GM21786 (cell line): ENCODE data around the gene MAPK14.
A peak's percentile ranks its signal among the peaks of the same experiment; 100 is the strongest.
"Not testable (repeated sequence)": the region's sequence is repeated elsewhere in the genome, so short reads cannot be mapped to it uniquely, and the experiment has no call there.

Experiments used
- ATAC-seq: cut with Tn5 transposase; IDR thresholded peaks from one replicate; pipeline ENCODE4 v1.9.1; 2021; ENCODE audit not compliant: unreplicated experiment

The MAPK14 gene

DNA sequence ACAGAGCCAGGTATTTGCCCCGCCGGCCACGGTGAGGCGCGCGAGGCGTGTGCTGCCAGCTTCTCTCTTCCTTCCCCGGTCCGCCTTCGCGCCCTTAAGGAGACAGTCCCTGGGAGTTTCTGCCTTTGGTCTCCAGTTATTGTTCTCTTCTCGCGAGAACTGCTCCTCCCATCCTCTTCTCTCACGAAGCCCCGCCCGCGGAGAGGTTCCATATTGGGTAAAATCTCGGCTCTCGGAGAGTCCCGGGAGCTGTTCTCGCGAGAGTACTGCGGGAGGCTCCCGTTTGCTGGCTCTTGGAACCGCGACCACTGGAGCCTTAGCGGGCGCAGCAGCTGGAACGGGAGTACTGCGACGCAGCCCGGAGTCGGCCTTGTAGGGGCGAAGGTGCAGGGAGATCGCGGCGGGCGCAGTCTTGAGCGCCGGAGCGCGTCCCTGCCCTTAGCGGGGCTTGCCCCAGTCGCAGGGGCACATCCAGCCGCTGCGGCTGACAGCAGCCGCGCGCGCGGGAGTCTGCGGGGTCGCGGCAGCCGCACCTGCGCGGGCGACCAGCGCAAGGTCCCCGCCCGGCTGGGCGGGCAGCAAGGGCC lies at the start of gene MAPK14:
Gene MAPK14 (plus strand): TSS at position 308 of the 587 bp plus-strand sequence. CDS start 350 bp downstream, outside the sequence.
- peak; percentile 80 for ATAC-seq

GRCh38 chr6:35980126-35980525 lies 47.5 kb upstream of the MAPK14 start:
- ATAC-seq = not testable (repeated sequence)

DNA sequence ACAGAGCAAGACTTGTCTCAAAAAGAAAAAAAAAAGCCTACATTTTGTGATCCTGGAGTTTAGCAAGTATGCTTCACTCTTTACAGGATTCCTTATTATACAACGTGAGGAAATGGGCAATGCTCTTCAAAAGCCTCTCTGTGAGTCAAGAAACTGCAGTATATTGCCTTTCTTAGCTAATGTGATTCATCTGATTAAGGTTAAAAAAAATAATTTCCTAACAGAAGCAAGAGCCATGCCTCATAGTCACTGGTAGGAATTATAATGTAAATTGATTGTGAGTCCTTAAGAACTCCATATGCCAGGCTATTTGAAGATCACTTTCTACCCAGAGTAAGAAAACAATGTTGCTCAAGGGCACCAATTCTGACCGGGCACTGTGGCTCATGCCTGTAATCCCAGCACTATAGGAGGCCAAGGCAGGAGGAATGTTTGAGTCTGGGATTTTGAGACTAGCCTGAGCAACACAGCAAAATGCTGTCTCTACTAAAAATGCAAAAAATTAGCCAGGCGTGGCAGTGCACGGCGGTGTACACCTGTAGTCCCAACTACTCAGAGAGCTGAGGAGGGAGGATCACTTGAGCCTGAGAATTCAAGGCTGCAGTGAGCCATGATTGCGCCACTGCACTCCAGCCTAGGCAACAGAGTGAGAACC lies 46.5 kb upstream of the MAPK14 start:
- no peak for ATAC-seq

GRCh38 chr6:35984701-35985100 lies 42.9 kb upstream of the MAPK14 start:
- no peak for ATAC-seq

GRCh38 chr6:35988047-35988446 lies 39.6 kb upstream of the MAPK14 start:
- not testable (repeated sequence) for ATAC-seq

DNA sequence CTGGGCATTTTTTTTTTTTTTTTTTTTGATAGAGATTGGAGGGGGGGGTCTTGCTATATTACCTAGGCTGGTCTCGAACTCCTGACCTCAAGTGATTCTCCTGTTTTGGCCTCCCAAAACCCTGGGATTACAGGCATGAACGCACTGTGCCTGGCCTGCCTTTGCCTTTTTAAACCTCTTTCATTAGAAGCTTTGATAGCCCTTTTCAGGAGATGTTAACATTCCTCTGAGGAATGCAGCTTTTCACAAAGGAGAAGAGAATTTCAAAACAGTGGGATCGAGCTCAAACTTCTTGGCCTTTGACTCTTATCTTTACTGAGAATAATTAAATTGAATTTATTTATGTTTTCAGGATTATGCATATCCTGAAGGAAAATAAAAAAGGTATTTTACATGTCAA lies 34.5 kb upstream of the MAPK14 start:
- ATAC-seq = no peak

GRCh38 chr6:36000451-36000850 lies 27.2 kb upstream of the MAPK14 start:
- no peak for ATAC-seq

DNA sequence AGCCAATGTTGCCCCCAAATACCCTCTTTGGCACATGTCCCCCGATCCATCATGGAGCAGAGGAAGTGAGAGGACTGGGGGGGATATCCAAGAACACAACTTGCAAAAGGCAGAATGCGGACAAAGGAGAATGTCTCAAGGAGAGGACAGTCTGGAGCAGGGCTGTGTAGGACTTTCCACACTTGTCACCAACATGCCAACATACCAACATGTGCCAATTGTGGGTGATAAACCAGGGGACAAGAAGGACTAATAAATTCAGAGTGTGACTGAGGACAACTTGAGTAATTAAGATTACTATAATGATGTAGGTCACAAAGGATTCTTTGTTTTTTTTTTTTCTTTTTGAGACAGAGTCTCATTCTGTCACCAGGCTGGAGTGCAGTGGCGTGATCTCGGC lies 11.9 kb upstream of the MAPK14 start:
- ATAC-seq = no peak

GRCh38 chr6:36018339-36018738 lies 9.3 kb upstream of the MAPK14 start:
- ATAC-seq = no peak

DNA sequence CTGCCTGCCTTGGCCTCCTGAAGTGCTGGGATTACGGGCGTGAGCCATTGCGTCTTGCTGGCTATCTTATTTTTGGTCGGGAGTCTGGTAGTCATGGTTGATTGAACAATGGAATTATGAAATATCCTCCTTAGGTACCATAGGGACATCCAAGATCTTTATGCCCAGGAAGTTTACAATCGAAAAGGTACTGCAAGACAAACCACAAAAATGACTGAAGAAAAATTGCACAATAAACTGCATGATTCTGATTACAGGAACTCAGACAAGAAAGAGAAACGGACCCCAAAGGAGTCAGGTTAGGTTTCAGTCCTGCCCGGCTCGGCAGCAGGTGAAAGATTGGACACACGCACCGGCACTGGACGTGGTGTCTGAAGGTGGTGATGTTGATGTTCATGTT lies 8.4 kb upstream of the MAPK14 start:
- no peak for ATAC-seq

DNA sequence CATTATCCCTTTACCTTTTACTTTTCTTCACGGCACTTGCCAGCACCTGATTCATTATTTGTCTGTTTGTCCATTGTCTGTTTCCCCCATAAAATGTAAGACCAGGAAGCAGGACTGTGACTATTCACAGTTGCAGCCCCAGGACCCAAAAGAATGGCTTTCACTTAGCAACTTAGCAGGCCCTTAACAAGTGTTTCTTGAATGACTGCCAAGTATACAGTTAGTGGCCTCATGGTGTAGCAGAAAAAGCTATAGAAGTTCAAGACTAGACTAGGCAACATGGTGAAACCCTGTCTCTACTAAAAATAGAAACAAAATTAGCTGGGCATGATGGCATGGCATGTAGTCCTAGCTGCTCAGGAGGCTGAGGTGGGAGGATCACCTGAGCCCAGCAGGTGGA lies 7.5 kb upstream of the MAPK14 start:
- ATAC-seq = no peak

DNA sequence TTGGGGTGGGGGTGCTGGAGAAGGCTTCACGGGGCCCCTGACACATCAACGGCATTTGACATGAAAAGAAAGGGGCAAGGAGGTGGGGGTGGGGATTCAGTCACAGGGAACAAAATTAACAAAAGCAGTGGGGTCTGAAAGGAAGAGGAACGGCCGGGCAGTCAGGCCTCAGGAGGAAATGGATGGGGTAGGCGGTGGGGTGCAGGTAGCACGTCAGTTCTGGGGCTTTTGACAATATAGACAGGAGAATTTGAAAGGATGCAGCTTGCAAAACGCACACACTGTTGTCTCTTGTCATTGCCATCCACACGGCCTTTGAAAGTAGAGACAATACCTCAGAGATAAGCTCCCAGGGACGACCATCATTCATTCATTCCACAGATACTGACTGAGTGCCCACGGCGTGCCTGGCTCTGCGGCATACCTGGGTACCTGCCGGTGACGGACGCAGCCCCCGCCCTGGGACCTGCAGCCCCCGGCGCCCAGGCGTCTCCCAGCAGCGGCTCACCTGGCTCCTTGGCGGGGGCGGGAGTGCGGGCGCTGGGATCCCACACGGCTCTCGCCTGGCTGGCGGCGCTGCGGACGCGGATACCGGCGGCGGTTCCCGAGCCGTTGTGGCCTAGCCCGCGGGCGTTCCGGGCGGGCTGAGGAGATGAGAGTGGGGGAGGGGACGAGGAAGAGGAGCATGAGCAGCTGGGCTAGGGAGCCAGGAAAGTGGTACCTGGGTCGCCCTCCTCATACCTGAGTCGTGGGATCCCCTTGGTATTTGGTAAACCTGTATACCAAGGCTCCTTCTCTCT lies 3.4 kb upstream of the MAPK14 start, which contains the start of gene SLC26A8:
Gene SLC26A8 (minus strand): TSS at position 646 of the 800 bp plus-strand sequence. CDS start 4,934 bp downstream, outside the sequence.
- ATAC-seq = no peak

DNA sequence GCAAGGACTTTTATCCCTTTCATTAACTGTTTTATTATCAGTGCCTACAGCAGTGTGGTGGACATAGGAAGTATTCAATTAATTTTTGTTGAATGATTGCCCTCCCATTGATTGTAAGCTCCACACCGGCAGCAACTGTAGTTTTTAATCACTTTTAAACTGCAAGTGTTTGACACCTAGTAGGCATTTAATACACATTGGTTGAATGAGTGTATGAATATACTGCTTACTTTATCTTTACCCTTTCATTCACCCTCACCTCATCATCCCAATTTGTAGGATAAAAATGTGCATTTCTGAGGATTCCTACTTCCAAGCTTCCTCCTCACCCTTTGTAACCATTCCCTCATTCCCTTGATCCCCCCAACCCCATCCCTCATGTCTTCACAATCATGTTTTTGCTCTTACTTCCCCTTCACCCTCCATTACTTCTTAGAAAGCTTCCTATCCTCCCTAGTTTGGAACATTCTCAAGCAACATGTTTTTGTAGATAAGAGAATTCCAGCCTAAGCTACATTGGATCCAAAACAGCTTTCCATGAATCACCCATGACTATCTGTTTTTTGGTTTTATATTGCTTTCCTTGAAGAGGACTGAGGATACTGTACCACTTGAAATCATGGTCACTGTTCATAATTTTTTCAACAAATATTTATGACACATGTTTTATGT lies 2.2 kb upstream of the MAPK14 start:
- ATAC-seq = no peak

- ATAC-seq = no peak
Measured at GRCh38 chr6:36025932-36026327, 1.7 kb upstream of the MAPK14 start.

DNA sequence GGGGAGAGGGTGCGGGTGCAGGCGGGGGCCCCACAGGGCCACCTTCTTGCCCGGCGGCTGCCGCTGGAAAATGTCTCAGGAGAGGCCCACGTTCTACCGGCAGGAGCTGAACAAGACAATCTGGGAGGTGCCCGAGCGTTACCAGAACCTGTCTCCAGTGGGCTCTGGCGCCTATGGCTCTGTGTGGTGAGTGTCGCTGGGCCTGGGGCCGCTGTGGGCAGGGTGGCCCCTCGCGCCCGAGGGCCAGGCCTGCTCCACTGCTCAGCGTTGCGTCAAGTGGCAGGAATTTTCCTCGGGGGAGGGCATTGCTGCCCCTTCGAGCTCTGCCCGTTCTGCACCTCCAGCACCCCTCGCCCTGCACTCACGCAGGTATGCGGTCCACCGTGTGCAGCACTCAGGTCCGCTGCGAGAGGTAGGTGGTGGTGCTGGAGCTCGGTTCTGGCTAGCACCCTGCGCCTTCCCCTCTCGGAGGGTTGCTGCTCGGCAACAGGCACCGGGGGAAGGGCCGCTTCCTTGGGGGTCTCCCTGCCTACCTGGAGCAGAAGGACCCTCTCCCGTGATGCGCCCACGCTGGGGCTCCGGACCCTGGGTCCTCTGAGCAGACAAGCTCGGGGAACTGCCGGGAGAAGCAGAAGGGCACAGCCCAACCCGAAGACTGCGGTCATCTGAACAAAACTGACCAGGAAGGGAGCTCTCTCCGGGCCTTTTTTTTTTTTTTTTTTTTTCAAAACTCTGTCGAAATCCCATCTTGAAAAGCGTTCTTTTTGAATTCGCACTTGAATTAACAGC lies 674 bp downstream of the MAPK14 start:
- peak; percentile 24 for ATAC-seq

DNA sequence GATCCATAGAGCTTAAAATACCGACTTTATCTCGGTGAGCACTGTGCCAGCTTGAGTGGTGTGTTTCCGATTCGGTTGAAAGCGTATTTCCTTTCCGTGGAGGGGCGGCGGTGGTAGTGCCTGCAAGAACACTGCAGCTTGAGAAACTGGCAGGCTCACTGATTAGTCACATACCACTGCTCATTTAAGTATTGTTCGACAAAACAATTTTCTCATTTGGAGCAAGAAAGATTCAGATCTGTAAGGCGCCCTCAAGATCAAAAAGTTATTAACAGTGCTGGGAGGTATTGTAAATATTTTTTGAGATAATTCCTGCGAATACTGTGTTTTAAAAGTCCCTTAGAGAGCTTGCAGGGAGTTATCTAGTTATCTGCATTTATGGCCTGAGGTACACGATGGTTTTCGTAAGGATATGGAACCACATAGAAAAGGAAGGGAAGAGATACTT lies 1.3 kb downstream of the MAPK14 start:
- ATAC-seq = peak; percentile 24

DNA sequence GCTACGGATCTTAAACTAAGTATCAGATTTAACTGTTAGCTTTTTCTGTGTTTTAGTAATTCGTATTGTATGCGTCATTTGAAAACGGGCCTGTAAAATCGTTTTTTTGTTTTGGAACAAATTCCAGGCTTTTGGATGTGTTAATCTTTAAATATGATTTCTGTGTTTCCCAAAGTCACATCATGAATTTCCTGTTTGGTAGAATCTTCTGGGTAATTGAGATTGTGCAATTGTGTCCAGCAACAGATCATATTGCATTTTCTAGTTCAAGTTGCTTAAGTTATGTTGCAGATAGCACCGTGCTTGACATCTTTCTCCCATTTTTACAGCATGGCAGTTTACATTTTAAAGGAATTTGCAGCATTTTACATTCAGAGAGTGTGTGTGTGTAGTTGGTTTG lies 1.9 kb downstream of the MAPK14 start:
- ATAC-seq = no peak

GRCh38 chr6:36032261-36032660 lies 4.7 kb downstream of the MAPK14 start:
- ATAC-seq = no peak

DNA sequence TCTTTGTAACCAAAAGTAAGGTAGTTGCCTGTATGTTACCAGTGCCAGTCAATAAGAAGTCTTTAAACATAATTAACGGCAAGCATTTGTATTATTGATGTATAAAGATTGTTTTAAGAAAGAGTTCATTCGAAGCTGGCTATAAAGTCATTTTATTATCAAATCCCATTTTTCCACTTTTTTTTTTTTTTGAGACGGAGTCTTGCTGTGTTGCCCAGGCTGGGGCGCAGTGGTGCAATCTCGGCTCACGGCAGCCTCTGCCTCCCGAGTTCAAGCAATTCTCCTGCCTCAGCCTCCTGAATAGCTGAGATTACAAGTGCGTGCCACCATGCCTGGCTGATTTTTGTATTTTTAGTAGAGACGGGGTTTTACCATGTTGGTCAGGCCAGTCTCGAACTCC lies 5.5 kb downstream of the MAPK14 start:
- ATAC-seq = not testable (repeated sequence)

- ATAC-seq = no peak
Measured at GRCh38 chr6:36033935-36034334, 6.3 kb downstream of the MAPK14 start.

GRCh38 chr6:36034441-36034840 lies 6.8 kb downstream of the MAPK14 start:
- no peak for ATAC-seq
